PC-9 (cell line): ENCODE results near the gene PTPRT.

ENCODE experiments used
- CTCF ChIP-seq: fragments of 200-600 bp; sonication (generic); conservative IDR thresholded peaks from 2 replicates; pipeline ENCODE4 v1.6.1; 2017; ENCODE audit warnings: mixed run types, antibody characterized with exemption, mild to moderate bottlenecking, moderate library complexity
- EZH2 ChIP-seq: fragments of 200-600 bp; sonication (generic); IDR thresholded peaks from 2 replicates; pipeline ENCODE4 v1.8.0; 2017; ENCODE audit warnings: antibody characterized with exemption, low read depth

- TF ChIP-seq CTCF = no peak
- TF ChIP-seq EZH2 = no peak
Measured at GRCh38 chr20:42646250-42646649, 543.5 kb downstream of the PTPRT start.
